GM19455 (cell line): ENCODE measurements around the gene CHD6.

ENCODE experiments used
- ATAC-seq: cut with Tn5 transposase; IDR thresholded peaks from one replicate; pipeline ENCODE4 v1.9.1; 2021; ENCODE audit not compliant: unreplicated experiment

Gene CHD6

DNA sequence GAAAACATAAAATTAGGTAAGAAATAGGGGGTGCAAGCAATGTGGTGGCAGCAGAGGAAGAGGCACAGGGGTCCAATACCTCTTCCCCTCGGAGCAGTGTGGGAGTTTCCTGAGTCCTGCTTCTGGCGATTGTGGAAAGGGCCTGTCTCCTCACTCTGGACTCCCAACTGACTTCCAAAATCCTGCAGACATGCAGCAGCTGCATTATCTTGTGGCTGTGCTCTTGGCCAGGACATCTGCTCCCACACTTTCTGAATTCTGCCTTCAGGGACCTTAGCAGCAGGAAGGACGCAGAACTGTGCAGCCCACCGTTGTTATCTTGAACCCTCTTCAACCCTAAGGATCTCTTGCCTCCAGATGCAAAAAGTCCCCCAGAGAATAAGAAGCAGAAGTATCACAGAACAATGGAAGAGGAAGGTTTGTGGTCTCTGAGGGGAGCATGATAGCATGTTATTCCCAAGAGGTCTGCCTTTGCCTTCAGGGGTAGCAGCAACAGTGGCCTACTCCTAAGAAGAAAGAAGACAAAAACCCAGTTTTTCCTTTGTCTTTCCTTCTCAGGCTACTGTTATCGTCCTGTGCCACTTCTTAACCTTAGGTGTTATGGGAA, 149.1 kb downstream of the CHD6 start:
- no peak for ATAC-seq

DNA sequence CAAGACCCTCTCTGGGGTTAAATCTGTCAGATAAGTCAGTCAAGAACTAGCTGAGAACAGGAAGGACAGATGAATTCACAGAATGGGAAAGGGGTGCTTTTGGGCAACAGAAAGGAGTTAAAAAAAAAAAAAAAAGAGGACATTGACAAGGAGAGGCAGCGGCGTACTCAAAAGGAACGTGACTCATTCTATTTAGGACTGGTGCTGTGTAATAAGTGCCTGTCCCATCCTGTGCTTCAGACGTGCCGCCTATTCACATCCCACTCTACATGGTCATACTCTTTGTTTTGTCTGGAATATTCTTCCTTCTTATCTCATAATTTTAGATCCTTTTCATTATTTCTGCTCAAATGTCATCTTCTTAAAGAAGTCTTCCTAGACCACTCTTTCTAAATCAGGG, 150.5 kb downstream of the CHD6 start:
- no peak for ATAC-seq

DNA sequence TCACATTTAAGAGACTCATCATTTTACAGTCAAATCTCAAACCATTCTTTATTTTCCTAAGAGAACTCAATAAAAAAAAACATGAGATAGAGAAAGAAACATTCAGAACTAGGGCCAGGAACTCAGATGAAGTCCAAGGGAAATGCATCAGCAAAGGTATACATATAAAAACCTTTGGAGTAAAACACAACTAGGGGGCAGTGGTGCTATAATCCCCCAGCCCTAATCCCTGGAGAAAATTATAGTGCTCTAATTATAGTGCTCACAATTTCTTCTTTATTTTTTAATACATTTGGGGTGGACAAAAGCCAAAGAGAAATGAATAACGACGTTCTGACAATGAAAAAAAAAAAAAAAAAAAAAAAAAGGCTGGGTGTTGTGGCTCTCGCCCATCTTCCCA, 151.0 kb downstream of the CHD6 start:
- no peak for ATAC-seq

DNA sequence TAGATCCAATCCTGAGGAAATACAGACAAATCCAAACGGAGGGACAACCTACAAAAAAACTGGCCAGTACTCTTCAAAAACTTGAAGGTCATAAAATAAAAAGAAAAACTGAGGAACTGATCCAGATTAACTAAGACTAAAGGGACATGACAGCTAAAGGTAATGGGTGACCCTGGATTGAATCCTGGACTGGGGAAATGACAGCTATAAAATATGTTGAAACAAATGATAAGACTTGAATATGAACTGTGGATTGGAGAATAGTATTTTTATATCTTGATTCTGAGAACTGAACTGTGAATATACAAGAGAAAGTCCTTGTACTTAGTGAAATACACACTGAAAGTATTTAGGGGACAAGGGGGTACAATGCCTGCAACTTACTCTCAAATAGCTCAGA, 154.6 kb downstream of the CHD6 start:
- no peak for ATAC-seq

DNA sequence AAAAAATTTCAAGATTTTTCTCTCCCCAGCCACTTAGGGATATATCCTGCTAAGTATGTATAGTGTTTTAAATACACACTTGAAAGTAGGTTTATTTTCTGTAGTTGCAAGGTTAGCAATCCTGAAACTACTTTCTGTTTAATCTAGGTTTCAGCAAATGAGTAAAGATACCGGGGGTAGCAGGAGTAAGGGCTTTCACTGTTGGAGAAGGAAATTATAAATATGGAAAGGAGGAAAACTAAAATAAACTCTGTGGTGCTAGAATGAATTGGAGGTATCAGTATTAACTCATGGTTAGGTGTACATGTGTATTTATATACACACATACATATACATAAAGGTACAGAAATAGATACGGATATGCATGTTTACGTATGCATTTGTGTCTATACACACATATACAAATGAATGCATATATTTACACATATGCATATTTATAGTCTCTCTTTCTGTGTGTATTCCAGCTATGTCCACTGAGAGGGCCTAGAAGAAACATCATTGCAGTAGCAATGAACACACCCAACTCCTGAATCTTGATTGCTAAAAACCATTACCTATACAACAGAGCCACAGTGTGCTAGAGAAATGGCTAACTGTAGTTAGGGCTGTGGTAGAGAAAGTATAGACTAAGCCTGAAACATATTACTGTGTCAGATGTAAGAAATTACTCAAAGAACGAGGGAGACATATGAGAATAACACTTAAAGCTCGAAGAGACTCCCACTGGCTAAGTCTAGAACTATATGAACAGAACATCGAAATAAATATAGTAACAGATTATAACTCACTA, 155.6 kb downstream of the CHD6 start:
- ATAC-seq: peak; percentile 70

DNA sequence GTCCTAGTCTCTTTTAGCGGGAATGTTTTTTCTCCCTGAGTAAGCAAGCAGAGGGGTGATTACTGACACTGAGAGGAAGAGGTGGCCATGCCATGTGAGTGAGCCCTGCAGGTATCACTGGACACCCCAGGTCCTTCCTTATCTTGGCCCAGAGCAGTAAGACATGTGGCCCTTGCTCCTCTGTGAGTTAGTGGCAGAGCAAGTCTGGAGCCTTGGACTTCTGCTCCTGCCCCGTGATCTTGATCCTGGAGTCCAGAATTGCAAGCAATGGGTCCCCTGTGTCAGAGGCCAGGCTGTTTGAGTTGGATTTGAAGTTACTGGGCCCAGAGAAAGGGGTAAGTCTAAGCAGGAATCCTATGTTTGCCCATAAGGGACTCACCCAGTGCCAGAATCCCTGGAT, 159.4 kb downstream of the CHD6 start:
- no peak for ATAC-seq

DNA sequence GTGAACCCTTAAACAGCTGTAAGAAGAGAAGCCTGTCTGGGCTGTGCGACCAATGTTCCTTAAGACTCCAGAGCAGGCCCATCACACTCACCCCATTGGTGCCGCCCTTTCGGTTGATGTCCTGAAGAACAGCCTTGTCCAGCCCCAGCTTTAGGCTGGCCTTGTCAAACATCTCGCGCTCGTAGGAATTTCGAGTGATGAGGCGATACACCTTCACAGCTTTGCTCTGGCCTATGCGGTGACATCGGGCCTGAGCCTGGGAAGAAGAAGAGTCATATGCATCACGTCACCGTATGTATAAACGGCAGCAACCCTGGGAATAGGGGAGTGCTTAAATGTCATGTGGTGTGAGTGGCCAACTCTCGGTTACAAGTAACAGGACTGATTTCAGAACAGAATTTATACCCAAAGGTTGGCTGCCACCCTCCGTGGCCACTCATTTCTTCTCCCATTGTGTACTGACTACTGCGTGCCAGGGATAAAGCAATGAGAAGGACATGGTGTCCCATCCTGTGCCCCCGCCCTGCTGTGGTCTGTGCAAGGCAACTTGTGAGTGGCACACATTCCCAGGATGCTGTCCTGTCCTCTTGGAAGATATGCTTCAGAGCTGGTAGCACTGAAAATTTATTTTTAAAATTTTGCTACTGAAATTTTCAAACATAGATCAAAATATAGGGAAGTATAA, 160.9 kb downstream of the CHD6 start:
- no peak for ATAC-seq

DNA sequence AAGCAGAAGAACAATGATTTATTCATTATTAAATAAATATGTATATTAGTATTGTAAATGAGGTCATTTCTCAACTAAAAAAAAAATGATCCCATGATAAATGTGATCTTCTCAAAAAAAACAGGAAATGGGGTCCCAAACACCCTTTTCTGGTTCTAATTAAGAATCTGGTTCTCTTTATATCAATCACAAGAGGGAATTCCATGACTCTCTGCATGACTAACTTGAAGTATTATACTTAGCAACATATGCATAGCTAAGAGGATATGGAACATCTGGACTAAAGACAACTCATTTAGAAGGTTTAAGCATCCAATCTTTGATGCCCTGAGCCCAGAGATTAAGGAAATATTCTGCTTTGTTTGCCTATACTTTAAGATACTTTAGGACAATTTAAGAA, 161.8 kb downstream of the CHD6 start:
- ATAC-seq: no peak

DNA sequence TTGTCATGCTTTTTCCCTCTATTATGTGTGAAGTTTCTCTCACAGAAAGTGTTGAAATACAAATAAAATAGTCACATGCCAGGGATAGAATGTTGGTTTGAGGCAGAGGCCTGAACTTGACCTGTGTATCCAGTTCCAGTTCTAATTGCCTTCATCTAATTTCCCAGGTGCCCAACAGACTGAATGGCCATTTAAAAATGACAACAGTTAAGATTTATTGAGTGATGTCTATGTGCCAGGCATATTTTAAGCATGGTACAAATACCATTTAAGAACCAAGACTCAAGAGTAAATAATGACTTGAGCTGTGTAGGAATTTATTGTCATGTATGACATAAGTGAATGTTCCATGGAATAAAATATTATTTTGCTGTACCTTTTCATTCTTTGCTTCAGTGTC, 163.9 kb downstream of the CHD6 start:
- ATAC-seq: no peak

DNA sequence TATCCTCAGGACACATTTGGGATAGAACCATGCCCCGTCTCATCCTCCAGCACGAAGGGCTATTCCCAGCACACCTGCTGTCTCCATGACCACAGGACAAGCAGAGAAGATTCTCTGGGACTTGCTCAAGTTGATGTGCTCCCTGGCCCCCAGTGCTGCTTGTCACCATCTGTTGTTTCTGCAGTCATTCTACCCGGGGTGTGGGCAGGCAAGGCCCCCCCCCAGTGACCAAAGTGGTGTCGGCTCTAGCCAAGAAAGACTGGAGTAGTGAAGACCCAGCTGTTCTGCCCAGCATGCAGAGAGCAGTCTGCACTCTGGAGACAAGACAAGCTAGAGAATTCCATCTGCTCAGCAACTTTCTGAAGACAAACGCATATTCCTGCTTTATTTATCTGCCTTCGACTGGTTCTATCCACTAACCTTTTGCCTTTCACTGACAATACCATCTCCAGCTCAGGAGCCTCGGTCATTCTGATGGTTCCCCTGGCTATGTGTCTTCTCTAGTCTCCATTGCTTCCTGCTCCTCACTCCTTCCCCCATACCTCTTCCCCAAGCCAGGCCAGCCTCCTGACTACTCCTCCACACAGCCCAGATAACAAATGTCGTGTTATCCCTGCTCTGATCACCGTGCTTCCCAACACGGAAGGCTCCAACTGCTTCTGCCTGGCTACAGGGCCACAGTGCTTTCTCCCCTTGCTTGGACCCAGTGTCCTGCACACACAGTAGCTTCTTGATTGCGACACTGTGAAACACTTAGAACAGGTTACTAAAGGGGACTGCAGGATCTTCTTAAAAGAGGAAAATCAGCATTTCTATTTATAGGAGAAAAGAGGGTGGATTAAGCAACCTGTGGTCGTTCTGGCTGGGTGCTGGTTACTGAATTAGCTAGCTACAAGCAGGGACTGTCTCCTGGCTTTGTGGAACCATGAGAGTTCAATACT, 164.9 kb downstream of the CHD6 start:
- ATAC-seq: no peak

DNA sequence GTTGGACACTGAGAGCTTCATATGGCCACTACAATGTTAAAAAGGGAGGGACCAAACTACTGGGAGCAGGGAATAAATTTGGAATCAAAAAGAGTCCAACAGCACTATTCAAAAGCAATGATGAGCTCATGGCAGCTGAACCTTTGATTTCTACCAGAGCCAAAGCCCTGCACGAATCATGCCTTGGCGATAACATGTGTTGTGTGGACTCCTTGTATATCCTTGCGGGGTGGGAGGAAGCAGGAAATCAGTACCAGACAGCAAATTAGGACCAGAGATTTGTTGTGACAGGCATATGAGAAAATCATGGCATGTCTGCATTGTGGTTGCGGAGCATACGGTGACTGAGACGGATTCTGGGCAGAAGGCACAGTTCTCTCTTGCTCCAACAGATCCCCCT, 166.0 kb downstream of the CHD6 start:
- no peak for ATAC-seq

DNA sequence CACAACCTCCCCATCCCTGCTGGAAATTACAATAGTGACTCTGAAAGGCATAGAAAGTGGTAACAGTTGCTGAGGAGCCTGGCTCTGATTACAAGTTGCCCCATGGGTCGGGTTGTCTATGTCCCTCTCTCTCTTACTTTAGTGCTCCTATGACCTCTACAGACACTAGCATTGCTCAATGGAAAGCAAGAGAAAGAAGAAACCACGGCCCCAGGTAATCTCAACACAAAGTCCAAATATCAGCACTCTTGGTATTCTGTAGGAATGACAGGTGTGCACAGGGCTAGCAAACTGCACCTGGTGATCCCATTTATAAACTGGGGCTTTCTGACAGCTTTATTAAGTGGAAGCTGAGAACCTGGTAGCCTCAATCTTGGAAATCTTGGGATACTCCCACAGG, 171.2 kb downstream of the CHD6 start:
- no peak for ATAC-seq

DNA sequence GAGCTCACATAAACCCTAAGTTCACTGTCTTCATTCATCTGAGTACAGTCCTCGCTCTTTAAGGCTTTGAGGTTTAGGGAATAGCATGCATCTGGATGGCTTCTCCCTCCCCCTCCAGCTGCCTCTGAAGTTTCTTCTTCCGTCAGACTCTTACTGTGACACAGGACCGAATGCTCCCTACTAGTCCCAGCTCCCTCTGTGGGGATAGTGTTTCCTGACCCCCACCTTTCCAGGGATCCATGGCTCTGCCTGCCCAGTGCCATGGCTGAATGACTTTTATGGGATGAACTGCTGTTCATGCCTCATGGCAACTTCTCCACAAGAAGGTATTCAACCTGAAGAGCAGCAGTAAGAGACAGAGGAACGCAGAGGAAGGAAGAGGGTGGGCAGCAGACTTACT, 171.7 kb downstream of the CHD6 start:
- ATAC-seq: no peak

DNA sequence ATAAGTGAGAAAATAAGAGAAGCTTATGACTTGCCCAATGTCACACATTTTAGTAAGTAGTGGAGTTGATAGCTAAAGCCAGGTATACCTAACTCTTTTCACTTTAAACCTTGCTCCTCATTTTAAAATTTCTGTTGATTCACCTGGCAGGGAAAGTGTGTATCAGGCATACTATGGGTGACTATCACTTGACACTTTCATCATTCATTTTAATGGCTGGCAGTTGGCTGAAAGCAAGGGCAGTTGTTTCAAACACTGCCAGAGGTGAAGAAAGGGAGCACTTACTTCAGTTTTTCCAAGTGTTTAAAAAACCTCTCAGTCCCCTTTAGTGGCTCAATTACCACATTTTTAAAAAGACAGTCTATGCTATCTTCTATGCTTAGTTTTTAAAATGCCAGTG, 173.4 kb downstream of the CHD6 start:
- ATAC-seq: no peak

DNA sequence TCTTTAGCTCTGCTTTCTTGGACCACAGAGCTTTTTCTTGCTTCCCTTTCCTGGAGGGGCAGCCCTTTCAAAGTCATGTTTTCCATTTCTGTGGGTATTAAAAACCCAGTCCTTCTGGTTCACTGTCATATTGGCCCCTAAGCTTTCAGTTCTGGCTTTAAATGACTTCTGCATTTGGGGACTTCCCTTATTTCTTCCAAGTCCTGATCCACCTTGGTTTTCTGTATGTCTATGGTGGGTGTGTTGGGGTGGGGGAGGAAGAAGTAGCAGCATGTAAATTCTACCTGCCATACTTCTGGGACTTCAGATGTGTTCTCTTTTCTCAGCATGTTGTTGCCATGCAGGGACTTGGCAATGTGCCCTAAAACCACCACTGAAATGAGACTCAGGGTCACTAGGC, 174.5 kb downstream of the CHD6 start:
- no peak for ATAC-seq

DNA sequence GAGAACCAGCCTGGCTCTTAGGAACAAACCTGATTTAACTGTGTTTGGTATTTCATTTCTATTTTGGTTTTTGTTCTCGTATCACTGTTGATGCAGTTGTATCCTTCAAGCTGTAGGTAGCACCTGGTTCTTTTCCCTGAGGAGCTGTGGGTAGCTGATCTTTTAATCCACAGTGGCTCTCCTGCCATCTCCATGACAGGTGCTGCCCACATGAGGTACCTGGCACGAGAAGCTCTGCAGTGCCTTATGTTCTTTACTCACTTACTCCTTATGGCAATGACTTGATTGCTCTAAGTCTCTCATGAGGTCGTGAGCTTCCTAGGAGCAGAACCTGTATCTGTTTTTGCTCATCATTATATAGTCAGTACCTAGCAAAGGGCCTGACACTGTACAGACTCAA, 177.3 kb downstream of the CHD6 start:
- ATAC-seq: no peak

DNA sequence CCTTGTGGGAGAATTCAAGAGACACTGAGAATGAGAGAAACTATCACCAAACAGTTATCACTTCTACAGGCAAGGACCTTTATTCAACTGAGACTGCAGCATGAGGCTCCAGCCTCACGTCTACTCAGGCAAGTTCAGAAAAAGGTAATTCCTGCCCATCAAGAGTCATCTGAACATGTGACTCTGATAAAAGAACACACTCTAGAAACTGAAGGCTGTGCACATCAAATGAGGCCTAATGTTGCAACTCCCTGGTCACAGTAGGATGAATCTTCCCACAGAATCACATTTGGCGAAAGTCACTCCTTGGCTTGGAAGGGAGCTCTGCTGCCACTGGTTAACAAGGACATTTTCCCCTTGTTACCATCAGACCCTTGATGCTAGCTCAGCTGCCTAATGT, 180.3 kb downstream of the CHD6 start:
- no peak for ATAC-seq

DNA sequence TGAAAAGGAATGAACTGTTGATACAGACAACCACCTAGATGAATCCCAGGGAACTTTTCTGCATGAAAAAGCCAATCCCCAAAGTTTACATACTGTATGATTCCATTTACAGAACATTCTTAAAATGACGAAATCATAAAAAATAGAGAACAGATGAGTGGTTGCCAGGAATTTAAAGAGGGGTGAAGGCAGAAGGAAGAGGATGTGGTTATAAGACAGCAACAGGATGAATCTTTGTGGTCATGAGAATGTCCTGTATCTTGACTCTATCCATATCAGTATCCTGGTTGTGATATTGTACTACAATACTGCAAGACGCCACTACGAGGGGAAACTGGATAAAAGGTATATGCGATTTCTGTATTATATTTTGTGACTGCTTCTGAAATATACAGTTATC, 181.5 kb downstream of the CHD6 start:
- no peak for ATAC-seq

DNA sequence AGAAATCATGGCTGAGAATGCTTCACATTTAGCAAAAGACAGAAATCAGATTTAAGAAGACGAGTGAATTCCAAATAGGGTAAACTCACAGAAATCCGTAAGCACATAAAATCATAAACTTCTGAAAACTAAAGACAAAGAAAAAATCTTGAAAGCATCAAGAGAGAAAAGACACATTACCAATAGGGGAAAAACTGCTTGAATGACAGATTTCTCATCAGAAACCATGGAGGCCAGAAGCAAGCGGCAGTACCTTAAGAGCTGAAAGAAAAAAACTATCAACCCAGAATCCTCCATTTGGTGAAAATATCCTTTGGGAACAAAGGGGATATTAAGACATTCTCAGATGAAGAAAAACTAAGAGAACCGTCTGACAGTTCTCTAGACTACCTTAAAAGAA, 185.0 kb downstream of the CHD6 start:
- ATAC-seq: no peak

DNA sequence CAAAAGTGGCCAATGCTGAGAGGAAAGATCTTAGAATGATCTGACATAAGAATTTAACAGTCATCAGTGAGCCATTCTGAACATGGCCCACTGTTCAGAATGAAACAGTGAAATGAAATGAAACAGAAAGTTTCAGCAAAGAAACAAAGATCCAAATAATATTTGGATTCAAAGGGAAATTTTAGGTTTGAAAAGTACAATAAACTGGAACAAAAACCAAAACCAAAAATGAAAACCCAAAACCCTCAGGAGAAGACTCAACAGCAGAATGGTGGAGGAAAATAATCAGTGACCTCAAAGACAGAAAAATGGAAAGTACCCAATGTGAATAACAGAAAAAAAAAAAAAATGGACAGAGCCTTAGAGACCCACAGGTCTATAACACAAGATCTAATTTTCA, 185.4 kb downstream of the CHD6 start:
- no peak for ATAC-seq

DNA sequence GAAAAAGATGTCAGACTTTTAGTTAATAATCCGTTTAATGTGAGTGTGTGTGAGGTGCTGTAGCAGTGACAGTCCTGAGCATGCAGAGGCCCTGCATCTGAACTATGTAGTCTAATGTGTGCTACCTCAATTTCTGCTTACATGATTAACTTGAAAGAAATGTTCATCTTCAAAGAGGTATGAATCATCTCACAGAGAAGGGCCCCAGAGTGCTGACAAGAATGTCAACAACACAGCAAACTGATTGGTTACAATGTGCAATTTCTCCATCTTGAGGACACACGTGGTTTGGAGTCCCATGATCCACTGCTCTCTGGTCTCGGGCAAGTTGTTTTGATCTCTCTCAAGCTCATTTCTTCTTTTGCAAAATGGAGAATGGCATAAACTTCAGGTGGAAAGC, 189.9 kb downstream of the CHD6 start:
- ATAC-seq: no peak
